Stimulated activated CD4-positive, alpha-beta T cell treated with anti-CD3 and anti-CD28 coated beads, Interleukin-4, amount 100 ng/mL, for 1 hour (primary cell): ENCODE results near the gene OR2AP1.
"Not testable (repeated sequence)": the region's sequence is repeated elsewhere in the genome, so short reads cannot be mapped to it uniquely, and the experiment has no call there.

Source experiments
- DNase-seq: peaks from one replicate; pipeline ENCODE4 v3.0.0-alpha.2; 2020

OR2AP1 gene

GRCh38 chr12:55572168-55572567, at the start of gene OR2AP1:
TSS of gene OR2AP1 (plus strand) at chr12:55572468. CDS start at chr12:55574415, 1,947 bp downstream.
- no peak for DNase-seq

GRCh38 chr12:55548235-55548634, 24.0 kb upstream of the OR2AP1 start:
- not testable (repeated sequence) for DNase-seq

- DNase-seq, result no peak
These were observed 23.5 kb upstream of the OR2AP1 start for GRCh38 chr12:55548756-55549155.

GRCh38 chr12:55549302-55549701, 23.0 kb upstream of the OR2AP1 start, which contains the start of gene OR6C4:
TSS of gene OR6C4 (plus strand) at chr12:55549602. CDS start at chr12:55551227, 1,625 bp downstream.
- no peak for DNase-seq

GRCh38 chr12:55554296-55554695, 18.0 kb upstream of the OR2AP1 start:
- DNase-seq, result no peak

DNA sequence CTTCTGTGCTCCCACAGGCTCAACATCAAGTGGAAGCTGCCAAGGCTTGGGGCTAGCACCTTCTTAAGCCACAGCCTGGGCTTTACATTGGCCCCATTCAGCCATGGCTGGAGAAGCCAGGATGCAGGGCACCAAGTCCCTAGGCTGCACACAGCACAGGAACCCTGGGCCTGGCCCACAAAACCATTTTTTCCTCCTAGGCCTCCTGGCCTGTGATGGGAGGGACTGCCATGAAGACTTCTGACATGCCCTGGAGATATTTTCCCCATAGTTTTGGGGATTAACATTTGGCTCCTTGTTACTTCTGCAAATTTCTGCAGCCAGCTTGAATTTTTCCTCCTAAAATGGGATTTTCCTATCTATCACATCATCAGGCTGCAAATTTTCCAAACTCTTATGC, 2.2 kb upstream of the OR2AP1 start:
- DNase-seq, result not testable (repeated sequence)

GRCh38 chr12:55570689-55571088, 1.6 kb upstream of the OR2AP1 start:
- DNase-seq, result not testable (repeated sequence)

DNA sequence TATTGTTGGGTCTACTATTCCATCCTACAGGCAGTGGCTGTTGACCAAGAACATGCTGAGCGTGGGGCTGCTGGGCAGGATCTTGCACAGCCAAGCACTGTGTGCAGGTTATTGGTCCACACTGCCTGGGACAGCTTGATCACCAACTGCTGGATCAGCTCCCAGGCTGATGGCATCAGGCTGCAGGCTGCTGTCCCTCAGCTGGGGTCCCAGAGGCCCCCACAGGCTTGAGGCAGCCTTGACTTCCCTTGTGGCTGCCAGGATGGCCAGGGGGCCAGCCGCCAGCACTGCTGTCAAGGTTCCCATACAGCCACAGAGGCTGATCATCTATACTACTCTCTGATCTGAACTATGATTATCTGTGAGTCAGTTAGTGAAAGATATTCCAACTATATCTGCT, 9.8 kb downstream of the OR2AP1 start:
- no peak for DNase-seq

- DNase-seq, result no peak
These were observed 13.5 kb downstream of the OR2AP1 start for GRCh38 chr12:55585817-55586216.

DNA sequence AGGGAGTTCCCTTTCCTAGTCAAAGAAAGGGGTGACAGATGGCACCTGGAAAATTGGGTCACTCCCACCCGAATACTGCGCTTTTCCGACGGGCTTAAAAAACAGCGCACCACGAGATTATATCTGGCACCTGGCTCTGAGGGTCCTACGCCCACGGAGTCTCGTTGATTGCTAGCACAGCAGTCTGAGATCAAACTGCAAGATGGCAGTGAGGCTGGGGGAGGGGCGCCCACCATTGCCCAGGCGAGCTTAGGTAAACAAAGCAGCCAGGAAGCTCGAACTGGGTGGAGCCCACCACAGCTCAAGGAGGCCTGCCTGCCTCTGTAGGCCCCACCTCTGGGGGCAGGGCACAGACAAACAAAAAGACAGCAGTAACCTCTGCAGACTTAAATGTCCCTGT, 17.9 kb downstream of the OR2AP1 start:
- DNase-seq, result not testable (repeated sequence)

- no peak for DNase-seq
These were observed 35.7 kb downstream of the OR2AP1 start for GRCh38 chr12:55607821-55608594.

- DNase-seq, result no peak
These were observed 38.3 kb downstream of the OR2AP1 start for GRCh38 chr12:55610598-55610997.

DNA sequence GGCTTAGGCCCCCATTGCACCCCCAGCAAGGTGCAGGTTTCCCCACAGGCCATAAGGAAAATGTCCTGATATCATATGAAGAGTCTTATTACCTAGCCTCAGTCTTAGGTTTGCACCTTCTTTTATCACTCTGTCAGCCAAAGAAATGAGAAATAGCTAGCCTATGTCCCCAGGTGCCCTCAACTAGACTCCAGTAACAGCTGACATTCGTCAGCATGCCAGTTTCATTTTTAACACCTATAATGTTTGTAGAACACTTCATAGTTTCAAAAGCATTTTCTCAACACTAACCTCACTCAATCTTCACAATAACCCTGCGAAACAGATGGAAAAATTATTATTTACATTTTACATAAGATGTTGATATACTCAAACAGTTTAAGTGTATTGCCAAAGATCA, 40.4 kb downstream of the OR2AP1 start:
- DNase-seq, result no peak

- DNase-seq, result no peak
These were observed 42.5 kb downstream of the OR2AP1 start for GRCh38 chr12:55614764-55615163.

- DNase-seq, result no peak
These were observed 47.3 kb downstream of the OR2AP1 start for GRCh38 chr12:55619354-55620138.

DNA sequence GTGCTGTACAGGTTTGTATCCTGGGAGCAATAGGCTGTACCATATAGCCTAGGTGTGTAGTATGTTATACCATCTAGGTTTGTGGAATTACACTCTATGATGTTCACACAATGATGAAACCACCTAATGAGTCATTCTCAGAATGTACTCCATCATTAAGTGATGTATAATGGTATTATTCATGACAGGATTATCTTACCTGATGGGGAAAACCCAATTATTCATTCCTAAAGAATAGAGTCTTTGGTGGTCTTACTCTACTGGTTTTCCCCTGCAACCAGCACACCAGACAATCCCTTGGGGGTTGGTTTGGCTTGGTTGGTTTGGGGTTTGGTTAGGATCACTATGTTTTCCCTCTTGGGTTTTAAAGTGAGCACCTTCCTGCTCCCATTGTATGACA, 51.8 kb downstream of the OR2AP1 start:
- no peak for DNase-seq
